GM19397 (cell line): ENCODE data around the gene MUC6.
"Not testable (repeated sequence)": the region's sequence is repeated elsewhere in the genome, so short reads cannot be mapped to it uniquely, and the experiment has no call there.

Source experiments
- ATAC-seq: cut with Tn5 transposase; IDR thresholded peaks from one replicate; pipeline ENCODE4 v1.9.1; 2021; ENCODE audit warnings: mild to moderate bottlenecking, moderate library complexity; ENCODE audit not compliant: unreplicated experiment

Gene MUC6

DNA sequence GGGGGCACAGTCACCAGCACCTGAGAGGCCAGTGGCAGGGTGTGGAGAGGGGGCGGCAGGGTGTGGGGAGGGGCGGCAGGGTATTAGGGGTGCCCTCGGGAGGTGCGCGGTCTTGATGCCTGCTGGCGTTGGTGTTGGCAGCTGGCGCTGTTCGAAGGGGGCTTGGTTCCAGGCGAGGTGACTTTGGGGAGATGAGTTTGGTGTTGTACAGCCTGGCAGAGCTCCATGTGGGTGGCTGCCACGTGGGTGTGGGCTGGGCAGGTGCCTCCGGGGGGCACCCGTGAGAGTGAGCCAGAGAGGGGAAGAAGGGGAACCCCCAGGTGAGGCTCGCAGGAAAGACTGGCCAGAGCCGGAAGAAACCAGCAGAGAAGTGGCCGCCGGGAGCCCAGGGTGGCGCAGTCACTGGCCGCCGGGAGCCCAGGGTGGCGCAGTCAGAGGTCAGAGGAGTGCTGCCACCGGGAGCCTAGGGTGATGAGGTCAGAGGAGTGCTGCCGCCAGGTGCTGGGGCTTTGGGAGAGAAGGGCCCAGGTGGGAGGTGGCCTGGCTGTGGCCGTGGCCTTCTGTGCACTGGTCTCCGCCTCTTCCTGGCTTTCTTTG, 44.7 kb downstream of the MUC6 start:
- no peak for ATAC-seq

DNA sequence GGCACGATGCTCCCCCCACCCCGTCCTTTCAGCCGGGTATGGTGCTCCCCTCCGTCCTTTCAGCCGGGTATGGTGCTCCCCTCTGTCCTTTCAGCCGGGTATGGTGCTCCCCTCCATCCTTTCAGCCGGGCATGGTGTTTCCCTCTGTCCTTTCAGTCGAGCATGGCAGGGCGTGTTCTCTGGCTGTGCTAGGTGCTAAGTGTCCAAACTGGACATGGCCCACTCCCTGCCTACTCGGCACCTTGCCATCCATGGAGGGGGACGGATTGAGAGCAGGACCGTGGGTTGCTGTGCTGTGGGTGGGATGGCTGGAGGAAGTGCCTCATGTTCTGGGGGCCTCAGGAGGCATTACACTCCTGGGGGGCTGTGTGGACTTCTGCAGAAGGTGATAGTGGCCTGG, 45.5 kb downstream of the MUC6 start:
- no peak for ATAC-seq

DNA sequence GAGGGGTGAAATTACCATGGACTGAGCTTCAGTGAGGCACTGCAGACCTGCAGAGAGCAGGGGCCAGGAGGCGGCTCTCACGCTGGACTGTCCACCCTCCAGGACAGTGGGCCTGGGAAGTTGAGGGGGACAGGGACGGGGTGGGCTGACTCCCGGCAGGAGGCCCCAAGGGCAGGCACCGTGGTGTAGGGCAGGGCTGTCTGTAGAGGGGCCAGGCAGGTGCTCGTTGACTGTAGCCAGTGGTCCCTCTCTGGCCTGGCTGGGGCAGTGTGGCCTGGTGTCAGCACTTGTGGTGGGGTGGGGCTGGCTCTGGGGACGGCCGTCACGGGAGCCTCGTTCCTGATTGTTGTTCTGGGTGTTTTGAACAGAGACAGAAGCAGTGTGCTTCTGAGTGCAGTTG, 46.4 kb downstream of the MUC6 start:
- ATAC-seq = no peak

DNA sequence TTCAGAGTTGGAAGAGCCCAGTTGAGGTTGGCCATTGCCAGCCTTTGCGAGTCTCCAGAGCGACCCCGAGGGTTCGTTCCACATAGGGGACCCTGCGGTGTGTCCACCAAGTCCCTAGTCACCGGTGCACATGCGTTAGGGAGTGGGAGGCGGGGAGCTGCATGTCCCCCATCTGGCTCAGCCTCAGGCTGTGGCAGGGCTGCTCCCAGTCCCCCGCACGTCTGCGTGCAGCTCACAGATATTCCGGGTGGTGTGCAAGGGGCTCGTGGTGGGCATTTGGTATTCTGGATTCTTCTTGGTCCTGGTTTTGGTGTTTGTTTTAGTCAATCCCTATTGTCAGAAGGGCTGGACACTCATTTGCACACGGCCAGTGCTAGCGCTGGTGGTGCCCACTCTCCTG, 48.8 kb downstream of the MUC6 start:
- no peak for ATAC-seq

GRCh38 chr11:986952-987305, 49.6 kb downstream of the MUC6 start:
- no peak for ATAC-seq

DNA sequence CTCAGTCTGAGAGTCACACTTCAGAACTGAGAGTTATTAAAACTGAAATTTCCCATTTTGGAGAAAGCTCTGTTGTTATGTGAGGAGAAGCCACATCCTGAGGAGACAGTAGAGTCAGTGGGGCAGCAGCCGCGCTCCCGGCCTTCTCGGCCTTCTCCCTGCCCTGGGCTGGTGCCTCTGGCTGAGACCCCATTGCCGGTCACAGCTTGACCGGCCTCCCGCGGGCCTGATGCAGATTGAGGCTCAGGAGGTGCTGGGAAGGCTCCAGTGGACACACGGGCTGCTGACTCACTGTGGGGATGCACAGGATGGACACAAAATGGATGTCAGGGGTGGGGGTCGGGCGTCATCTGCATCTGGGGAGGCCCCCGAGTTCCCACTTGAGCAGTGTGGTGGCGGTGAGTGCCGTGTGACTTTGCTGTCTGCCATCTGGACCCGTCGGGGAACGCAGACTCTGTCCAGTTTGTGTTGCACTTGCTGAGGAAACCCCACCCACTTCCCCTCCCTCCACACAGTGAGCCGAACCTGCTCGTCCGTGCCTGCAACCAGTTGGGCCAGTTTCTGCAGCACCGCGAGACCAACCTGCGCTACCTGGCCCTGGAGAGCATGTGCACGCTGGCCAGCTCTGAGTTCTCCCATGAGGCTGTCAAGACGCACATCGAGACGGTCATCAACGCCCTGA, 50.1 kb downstream of the MUC6 start:
- no peak for ATAC-seq

DNA sequence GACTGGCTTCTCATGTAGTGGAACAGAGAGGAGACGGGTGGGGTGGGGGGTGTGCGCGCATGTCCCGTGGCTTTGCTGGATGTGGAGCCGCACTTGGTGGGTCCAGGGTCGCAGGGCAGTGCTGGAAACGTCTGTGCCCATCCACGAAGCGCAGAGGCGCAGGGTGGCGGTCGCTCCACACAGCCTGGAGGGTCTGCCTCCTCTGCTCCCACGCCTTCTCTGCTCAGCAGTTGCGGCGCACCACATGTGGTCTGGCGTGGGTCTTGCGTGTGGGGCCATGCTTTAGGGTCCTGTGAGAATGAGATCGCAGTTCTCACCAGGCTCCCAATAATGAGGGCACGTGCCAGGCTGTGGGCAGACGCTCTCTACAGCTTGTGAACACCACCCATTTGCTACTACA, 50.7 kb downstream of the MUC6 start:
- no peak for ATAC-seq

- no peak for ATAC-seq
Observed at GRCh38 chr11:985406-985805, 51.1 kb downstream of the MUC6 start.

- ATAC-seq = no peak
Observed at GRCh38 chr11:984546-984945, 52.0 kb downstream of the MUC6 start.

DNA sequence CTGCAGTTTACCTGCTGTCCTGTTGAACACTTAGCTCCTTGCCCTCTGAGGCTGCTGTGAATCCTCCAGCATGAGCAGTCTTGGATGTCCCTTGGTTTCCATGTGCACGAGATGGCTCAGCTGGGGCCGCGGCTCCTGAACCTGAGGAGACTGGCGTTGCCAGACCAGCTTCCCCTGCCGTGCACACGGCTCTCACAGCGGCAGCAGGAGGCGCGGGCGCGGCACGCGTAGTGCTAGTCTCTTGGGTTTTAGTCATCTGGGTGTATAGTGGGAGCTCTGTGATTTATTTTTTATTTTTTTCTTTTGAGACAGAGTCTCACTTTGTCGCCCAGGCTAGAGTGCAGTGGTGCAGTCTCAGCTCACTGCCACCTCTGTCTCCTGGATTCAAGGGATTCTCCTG, 54.8 kb downstream of the MUC6 start:
- ATAC-seq = no peak

- no peak for ATAC-seq
Observed at GRCh38 chr11:980438-981357, 55.8 kb downstream of the MUC6 start.

GRCh38 chr11:978781-979180, 57.7 kb downstream of the MUC6 start:
- ATAC-seq = no peak

- ATAC-seq = no peak
Observed at GRCh38 chr11:977830-978720, 58.4 kb downstream of the MUC6 start.

DNA sequence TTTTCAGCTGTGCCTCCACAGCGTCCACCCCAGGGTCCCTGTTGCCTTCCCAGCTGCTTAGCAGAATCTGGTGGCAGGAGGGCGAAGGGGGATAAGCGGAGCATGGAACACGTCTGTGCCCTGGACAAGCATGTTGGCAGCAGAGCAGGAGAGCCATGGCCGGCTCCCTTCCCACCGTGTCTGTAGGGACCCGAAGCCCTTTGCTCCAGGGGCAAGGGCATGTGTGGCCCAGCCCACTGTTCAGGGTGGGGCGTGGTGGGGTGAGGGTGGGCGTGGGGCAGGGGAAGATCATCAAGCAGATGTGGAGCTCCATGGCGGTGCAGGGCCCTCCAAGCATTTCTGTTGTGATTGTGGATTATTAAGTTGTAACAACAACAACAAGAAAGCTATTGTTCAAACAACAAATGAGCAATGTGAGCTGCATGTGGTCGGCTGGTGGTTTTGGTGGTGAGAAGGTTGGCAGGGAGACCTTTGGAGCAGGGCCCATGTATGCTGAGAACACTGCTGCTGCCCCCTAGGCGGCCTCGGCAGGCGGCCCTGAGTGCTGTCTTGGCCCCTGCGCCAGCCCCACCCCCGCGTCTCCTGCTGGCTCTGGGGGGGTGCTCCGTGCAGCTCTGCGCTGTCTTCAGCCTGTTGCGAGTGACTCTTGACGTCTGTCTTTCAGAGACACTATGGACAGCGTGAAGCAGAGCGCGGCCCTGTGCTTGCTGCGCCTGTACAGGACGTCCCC, 59.9 kb downstream of the MUC6 start:
- ATAC-seq = no peak

GRCh38 chr11:975827-976226, 60.7 kb downstream of the MUC6 start:
- ATAC-seq = no peak

DNA sequence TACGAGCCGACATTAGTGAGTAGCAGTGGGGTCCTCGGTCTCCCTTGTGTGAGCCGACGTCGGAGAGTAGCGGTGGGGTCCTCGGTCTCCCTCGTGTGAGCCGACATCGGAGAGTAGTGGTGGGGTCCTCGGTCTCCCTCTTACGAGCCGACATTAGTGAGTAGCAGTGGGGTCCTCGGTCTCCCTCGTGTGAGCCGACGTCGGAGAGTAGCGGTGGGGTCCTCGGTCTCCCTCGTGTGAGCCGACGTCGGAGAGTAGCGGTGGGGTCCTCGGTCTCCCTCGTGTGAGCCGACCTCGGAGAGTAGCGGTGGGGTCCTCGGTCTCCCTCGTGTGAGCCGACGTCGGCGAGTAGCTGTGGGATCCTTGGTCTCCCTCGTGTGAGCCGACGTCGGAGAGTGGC, 61.1 kb downstream of the MUC6 start:
- not testable (repeated sequence) for ATAC-seq

GRCh38 chr11:973237-973636, 63.3 kb downstream of the MUC6 start:
- ATAC-seq = no peak

- ATAC-seq = no peak
Observed at GRCh38 chr11:972523-973211, 63.9 kb downstream of the MUC6 start.

DNA sequence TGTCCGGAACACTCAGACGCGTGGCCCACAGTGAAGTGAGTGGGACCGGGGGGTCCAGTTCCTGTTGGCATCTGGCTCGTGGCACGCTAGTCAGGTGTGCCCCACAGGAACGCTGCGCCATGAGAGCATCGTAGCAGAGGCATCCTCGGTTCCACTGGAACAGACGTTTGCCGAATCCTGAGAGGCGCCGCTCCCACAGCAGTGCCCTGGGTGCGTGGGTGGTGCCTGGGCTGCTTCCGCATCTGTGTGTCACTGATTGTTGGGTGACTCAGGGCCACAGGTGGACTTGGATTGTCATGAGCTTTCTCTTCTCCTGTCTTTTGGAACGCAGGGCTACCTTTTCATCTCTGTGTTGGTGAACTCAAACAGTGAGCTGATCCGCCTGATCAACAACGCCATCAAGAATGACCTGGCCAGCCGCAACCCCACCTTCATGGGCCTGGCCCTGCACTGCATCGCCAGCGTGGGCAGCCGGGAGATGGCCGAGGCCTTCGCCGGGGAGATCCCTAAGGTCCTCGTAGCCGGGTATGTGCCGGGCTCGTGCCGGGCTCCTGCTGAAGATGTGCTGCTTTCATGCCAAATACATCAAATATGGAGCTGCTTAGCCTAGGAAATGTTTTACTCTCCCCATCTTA, 64.7 kb downstream of the MUC6 start:
- ATAC-seq = no peak
